HG03521 (cell line): ENCODE results near the gene HLA-DPB1.
"Not testable (repeated sequence)": the region's sequence is repeated elsewhere in the genome, so short reads cannot be mapped to it uniquely, and the experiment has no call there.

Source experiments
- ATAC-seq: cut with Tn5 transposase; IDR thresholded peaks from one replicate; pipeline ENCODE4 v1.9.1; 2021; ENCODE audit warnings: mild to moderate bottlenecking, moderate library complexity; ENCODE audit not compliant: unreplicated experiment

The HLA-DPB1 gene

DNA sequence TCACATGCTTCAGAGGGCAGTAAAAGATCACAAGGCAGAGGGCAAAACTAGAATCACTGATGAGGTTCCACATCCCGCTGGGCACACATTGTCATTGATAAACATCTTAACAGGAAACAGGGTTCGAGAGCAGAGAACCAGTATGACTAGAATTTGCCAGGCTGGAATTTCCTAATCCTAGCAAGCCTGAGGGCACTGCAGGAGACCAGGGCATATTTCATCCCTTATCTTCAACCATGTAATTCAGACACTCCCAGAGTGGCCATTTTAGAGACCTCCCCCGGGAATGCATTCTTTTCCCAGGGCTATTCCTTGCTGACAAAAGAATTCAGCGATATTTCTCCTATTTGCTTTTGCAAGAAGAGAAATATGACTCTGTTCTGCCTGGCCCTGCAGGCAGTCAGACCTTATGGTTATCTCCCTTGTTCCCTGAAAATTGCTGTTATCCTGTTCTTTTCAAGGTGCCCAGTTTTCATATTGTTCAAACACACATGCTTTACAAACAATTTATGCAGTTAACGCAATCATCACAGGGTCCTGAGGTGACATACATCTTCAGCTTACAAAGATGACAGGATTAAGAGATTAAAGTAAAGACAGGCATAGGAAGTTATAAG, 25.4 kb downstream of the HLA-DPB1 start:
- not testable (repeated sequence) for ATAC-seq

DNA sequence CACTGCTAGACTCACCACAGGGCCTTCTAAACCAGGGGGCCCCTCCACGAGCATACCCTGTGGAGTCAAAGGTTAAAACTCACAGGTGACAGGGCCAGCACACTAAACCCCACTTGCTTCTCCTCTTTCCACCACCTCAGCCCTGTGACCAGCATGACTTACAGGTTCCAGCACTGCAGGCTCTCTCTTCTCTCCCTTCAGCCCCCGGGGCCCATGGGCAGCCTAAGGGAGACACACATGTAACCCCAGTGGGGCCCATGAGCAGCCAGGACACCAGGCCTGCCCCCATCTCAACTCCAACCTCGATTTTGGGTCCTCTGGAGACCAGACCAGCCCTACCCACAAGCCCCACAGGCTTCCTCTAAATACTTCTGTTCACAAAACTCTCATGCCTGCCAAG, 28.0 kb downstream of the HLA-DPB1 start:
- no peak for ATAC-seq

DNA sequence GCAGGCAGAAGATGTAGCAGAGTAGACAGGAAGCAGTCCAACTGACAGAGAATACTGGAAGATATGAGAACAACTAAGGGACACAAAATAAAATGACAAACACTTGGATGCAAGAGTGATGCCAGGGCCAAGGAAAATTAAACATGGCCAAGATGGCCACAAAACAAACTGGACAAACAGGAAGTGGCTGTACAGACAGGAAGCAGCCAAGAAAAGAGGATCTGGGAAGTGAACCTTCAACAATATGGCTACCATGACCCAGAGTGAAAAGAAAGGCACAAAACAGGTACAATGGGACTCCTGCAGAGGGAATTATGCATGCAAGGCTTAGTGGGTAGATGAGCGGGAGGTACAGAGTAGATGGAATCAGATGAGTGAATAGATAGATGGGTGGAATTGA, 29.1 kb downstream of the HLA-DPB1 start:
- ATAC-seq, result no peak

DNA sequence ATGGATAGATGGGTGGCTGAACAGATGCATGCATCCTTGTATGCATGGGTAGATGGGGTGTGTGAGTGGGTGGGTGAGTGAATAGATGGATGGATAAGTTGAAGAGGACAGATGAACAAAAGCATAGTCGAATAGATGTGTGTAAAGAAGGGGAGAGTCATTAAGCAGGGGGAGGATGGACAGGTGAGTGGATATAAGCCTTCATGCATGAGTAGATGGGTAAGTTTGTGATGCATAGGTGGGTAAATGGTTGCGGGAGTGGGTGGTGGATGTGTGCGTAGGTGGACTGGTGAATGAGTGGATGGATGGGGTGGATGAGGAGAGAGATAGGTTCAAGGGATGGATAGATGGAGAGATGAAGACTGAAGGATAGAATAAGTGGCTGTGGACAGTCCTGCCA, 29.6 kb downstream of the HLA-DPB1 start:
- no peak for ATAC-seq

DNA sequence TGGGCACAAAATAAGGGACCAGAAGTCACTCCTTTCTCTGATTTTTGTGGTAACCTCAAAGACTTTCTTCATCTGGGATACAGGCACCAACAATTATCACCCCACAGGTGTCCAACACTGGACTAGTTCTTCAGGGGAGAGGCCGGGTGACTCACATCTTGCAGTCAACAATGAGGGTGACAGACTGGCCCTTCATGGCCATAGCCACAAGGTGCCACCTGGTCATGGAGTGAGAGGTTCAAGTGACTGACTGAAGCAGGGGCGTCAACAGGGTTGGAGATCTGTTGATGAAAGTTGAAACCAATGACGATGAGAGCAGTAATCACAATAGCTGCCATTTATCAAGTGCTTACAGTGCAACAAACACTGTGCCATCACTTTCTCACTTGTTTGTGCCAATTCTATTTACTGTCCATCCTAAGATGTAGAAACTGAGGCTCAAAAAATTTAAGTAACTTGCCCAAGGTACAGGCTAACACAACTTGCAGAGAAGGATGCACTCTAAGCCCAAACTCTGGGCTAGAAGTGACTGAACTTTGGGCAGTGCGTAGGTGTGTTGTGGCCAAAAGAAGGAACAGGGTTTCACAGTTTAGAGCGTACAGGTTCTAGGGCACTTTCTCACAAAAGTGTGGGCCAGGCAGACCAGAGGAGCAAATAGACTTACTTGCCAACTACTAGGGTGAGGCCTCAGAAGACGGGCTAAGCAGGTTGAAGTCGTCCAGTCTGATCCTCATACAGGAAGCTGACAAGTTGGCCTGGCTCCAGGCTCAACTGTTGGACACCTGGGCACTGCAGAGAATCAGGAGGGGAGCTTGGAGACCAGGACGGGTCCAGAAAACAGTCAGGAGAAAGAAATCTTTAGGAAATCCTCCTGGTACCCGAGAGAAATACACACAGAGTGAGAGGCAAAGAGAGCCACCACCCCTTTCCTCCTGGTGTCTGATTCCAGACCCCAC, 30.4 kb downstream of the HLA-DPB1 start:
- ATAC-seq, result no peak

DNA sequence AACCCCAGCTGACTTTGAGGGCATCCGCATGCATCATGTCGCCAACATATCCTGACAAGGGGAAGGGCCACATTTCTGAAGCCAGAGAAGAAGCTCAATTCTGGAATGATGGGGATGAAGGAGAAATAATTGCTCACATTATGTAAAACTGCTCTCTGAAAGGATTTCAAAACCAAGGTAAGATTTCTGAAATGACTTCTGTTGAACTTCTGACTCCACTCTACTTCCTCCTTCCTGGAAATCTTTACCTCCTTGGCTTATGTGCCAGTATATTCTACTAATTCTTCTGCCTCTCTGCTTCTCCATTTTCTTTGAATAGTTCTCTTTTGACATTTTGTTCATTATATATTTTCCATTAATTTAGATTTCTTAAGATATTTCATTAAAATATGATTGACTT, 31.9 kb downstream of the HLA-DPB1 start:
- no peak for ATAC-seq

DNA sequence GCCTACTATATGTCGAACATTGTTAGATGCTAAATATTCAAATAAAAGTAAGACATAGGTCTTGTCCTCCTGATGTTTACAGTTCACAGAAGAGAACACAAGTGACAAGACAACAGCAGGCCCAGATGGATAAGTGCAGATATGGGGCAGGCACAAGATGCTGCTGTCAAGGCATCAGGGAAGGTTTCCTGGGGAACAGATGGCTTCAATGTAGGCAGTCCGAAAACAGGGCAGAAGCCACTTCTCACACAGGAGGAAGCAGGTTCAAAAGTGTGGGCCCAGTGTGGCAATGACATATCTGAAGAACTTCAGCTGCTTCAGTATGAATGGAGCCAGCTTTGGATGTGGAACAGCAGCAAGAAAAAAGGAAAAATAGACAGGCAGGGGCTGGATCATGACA, 32.5 kb downstream of the HLA-DPB1 start:
- ATAC-seq, result no peak

DNA sequence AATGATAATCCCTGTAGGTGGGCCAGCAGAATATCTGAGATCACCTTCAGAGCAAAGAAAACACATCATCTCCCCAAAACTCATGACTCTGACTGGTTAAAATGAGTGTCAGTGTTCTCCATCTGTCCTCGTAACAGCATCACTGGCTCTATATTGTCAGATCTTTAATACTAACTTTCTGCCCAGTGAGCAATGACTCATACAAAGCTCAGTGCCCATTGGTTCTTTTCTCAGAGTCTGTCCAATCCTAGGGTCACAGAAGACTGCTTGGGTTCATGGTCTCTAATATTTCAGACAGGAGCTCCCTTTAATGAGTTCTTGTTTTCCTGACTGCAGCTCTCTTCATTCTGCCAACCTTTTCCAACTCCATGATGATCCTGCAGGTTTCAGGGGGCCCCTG, 36.4 kb downstream of the HLA-DPB1 start:
- peak; percentile 81 for ATAC-seq

DNA sequence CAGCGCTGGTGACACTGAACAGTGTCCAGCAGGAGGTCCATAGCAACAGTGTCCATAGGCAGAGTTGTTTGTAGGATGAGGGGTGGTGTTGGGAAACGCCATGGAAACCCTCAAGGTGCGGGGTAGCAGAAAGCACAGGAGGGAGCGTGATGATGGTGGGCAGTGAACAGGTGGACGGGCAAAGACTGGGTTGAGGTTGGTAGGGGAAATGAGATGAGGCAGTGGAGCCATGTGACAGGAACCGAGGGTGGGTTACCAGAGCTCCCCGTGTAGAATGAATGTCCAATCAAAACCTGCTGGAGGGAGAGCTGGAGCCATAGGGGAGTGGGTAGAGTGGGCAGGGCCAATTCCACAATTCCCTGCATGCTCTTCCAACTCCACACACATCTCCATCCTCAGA, 38.0 kb downstream of the HLA-DPB1 start:
- ATAC-seq, result no peak

DNA sequence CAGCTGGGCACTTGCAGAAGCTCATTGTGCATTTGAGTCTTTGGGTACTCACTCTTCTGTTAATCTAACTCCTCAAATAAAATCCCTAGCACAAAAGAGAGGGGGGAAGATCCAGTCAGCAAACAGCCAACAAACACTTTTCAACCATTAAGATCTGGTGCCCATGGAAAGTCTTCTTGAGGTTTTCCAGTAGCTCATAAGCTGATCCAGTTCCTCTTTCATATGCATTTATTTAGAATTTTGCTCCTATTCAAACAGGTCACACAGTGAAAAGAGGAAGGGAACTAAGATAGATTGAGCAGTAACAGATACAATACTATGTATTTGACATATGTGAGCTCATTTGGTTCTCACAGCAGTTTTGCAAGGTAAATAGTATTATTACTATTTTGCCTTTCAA, 38.6 kb downstream of the HLA-DPB1 start:
- ATAC-seq, result no peak

DNA sequence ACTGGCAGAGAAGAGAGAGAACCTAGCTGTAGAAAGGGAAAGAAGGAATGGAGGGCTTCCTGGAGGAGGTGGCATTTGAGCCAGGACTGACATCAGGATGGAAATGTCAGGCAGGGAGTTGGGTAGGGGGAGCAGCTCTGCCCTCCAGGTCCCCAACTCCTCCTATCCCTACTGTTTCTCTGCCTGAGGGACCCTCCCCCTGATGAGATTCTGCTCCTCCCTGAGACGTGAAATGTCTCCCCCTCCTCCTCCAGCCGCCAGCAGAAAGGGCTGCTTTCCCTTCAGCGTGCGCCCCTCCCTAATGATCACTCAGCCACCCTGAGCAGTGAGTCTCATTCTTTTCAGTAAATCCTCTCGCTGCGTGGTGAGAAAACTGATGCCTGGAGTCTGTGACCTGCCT, 40.6 kb downstream of the HLA-DPB1 start:
- no peak for ATAC-seq

DNA sequence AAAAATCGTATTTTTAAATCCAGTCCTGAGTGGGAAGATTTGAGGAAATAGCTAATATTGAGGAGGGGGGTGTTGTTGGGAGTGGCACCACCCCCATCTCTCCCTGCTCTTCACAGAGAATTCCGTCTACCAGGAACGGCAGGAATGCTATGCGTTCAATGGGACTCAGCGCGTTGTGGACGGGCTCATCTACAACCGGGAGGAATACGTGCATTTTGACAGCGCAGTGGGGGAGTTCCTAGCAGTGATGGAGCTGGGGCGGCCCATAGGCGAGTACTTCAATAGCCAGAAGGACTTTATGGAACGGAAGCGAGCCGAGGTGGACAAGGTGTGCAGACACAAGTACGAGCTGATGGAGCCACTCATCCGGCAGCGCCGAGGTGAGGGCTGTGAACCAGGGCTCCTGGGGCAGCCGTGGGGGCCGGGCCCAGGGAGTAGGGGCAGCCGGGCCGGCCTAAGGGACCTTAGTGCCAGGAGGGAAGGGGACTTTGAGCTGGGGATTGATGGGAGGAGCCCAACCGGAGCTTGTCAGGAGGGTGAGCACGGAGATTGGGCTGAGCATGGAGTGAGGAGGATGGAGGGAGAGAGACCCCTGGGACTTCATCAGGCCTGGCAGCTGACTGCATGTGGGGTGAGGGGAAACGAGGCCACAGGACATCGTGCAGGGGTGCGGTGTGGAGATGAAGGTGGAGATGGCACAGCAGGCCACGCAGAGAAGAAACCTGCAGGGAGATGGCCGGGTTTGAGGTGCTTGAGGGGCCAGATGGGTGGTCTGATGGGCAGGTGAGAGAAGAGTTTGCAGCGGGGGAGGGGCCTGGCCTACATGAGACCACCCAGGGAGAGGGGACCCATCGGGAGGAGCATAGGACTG, 41.3 kb downstream of the HLA-DPB1 start:
- no peak for ATAC-seq

DNA sequence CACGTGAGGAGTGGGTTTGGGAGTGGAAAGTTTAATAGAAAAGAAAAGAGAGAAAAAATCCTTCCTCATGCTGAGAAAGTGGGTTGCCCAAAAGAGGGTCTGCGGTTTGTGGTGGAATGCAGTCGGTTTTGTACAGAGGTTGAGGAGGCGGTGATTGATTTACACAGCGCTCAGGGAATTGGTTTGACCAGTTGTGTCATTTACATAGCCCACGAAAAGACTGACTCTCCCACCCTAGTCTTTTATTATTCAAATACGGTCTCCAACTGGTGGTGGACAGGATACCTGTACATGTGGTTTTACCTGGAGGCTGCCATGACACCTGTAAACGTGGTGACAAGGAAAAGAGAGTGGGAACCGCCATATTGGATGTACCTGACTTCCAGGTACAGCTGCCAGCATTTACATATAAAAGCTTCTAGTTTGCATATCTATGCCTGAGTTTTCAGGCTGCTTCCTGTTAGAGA, 42.1 kb downstream of the HLA-DPB1 start:
- ATAC-seq, result no peak

DNA sequence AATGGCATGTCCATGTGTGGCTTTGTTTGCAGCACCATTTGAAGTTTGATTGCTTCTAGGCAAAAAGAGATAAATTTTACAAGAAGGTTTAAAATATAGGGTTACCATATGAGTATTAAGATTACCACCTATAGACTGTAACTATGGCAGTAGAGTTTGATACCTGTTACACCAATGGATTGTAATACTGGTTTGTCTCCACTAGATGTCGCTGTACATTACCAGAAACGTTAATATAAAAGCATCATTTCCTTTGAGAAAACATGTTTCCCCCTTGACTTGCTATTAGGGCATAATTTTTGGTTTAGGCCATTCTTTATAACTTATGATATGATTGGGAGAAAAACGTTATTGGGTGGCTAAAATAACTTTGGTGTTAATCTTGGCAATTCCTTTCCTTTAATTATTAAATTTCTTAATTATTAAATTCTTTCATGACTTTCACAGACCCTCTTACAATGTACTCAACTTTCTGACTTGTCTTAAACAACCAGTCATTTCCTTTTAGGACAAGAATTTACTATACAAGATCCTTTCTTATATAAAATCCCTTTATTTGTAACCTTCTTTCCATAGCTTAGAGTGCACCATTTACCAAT, 42.8 kb downstream of the HLA-DPB1 start:
- no peak for ATAC-seq

DNA sequence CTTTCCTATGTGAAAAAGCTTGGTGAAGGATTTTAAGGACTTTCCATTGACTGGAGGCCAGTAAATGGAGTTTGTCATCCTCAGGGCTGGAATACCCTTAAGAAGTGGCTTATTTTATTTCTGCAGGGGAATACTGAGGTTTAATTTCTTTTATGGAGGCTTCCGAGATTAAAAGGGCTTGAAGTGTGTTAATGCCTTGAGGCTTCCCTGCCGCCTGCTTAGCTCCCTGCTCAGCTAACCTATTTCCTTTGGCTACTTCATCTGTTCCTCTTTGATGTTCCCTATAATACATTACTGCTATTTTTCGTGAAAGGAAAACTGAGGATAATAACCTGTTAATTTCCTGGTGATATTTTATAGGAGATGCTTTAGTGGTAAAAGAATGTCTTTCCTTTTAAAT, 44.2 kb downstream of the HLA-DPB1 start:
- no peak for ATAC-seq

DNA sequence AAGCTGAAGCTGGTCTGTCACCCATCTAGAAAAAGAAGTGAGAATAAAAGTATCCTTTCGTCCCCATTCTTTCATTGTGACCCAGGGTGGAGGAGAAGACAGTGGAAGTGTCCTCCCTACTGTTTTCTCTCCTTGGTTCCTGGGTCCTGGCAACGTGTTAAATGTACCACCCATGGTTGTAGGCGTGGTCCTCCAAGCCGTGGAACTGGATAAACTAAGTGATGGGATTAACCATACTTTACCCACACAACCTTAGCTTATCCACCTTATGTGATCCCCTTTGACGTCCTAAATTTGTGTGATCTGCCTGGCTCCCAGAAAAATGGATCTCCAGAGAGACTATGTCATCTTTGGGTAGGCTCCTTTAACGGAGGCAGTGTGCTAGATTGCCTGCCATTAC, 47.4 kb downstream of the HLA-DPB1 start:
- no peak for ATAC-seq

DNA sequence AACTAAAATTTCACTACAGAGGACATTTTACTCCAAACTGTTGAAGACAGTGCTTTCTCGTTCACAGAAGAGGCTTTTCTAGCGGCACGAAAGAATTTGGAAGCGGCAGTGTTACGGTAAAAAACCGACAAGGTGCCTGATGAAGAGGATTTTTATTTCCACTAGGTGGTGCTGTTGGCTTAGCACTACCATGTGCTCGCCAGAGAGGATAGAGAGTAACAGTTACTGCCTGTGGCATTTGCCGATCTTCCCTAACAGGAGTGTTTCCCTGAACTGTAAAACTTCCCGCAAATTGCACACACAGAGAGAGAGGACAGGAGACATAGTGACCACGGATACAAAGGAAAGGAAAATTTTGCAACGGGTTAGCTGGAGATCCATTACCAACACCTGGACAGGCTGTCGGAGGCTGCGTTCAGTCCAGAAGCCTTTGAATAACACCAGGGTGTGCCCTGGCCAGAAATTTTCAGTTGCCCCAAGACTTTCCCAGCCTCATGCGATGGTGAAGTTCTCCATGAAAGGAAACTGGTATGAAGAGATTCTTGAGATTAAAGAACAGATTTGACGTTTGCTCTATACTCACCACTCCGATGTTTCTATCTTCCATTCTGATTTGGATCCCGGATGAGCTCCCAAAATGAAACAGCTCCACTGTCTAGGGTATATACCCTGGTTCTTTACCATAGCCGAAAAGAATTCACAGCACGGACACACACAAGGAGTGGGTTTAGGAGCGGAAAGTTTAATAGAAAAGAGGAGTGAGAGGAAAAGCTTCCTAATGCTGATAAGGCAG, 48.1 kb downstream of the HLA-DPB1 start:
- ATAC-seq, result no peak

DNA sequence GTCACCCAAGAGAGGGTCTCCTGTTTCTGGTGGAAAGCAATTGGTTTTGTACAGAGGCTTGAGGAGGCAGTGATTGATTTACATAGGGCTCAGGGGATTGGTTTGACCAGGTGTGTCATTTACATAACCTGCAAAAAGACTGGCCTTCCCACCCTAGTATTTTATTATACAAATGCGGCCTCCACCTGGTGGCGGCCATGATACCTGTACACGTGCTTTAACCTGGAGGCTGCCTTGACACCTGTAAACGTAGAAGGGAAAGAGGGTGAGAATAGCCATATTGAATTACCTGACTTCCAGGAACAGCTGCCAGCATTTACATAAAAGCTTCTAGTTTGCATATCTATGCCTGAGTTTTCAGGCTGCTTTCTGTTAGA, 48.7 kb downstream of the HLA-DPB1 start:
- ATAC-seq, result no peak

DNA sequence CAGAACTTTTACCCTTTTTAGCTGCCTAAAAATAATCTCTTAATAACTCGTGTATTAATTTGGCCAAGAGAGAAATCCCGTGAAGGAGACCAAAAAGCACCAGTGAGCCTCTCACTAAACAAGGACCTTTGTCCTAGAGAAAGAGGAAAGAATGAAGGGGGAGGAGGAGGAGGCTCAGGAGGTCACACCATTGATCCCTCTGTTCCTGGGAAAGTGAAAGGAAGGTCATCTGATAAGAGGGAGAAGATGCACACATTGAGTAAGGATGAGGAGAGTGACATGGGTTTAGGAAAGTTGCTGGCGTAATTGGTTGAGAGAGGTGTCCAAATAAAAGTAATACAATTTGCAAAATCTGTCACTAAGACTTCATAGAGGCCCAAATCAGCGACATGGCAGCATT, 49.2 kb downstream of the HLA-DPB1 start:
- ATAC-seq, result no peak

DNA sequence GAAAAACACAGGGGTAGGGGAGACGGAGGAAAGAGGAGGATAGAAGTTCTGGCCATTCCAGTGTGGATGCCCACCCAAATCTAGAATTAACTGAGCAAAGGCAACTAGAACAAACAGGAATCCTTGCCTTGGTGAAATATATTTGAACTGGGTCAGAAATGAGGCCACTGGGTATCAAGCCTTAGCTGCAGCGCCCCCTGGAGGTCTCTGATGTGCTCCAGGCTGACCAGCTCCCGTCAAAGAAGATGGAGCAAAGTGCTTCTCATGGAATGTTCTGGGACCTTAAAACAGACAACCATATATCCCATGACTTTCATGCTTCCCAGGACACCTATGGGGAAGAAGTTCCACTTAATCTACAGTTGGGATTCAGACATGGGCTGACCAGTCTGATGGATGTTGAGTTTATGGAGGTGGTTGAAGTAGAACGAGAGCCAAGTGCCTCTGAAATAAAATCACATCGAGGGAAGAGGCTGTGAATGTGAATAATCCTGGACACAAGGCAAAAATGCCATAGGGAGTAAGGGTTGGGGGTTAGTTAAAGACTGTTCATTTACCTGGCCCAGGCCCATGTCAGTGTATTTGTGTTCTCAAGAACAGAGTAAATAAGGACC, 50.4 kb downstream of the HLA-DPB1 start:
- ATAC-seq, result no peak
